HepG2 (cell line): Measurements from ENCODE around the gene CRLF1. TPM values are rescaled to one million over a fixed set of nuclear protein-coding genes. Genes with fewer than 3 reads are reported as not detected.
A peak's percentile ranks its signal among the peaks of the same experiment; 100 is the strongest.

ENCODE experiments used
- ARHGAP35 ChIP-seq: sonication (generic); formaldehyde crosslinking; IDR thresholded peaks from 2 replicates; pipeline ENCODE4 v1.9.0; 2022; ENCODE audit warnings: mild to moderate bottlenecking, inconsistent platforms, moderate library complexity, missing genetic modification reagents, borderline replicate concordance
- ATF7 ChIP-seq, 2 experiments: fragments of 450-650 bp in 1 of 2; sonication (generic) in 1 of 2; formaldehyde crosslinking in 1 of 2; IDR thresholded peaks; 2 replicates each; pipeline versions ENCODE4 v1.4.0 to v1.6.1; 2016 to 2020; ENCODE audit warnings: antibody characterized with exemption in 1 of 2, mild to moderate bottlenecking in 1 of 2, missing genetic modification reagents in 1 of 2
- GATAD1 ChIP-seq: IDR thresholded peaks from 2 replicates; pipeline ENCODE4 v1.6.1; 2016; ENCODE audit warnings: missing genetic modification reagents, missing compliant biosample characterization
- GTF2F1 ChIP-seq: fragments of 150-350 bp; IDR thresholded peaks from 2 replicates; pipeline ENCODE4 v1.6.1; 2014; ENCODE audit warnings: low read length
- HIVEP1 ChIP-seq: sonication (generic); formaldehyde crosslinking; IDR thresholded peaks from 2 replicates; pipeline ENCODE4 v1.4.0; 2020; ENCODE audit warnings: mild to moderate bottlenecking, missing genetic modification reagents
- IRX3 ChIP-seq: sonication (generic); formaldehyde crosslinking; IDR thresholded peaks from 2 replicates; pipeline ENCODE4 v1.8.1; 2023; ENCODE audit warnings: mild to moderate bottlenecking, low read depth, missing genetic modification reagents, borderline replicate concordance
- JARID2 ChIP-seq: sonication (generic); formaldehyde crosslinking; IDR thresholded peaks from 2 replicates; pipeline ENCODE4 v1.8.1; 2023; ENCODE audit warnings: missing genetic modification reagents, inconsistent platforms; ENCODE audit not compliant: insufficient replicate concordance
- KMT2A ChIP-seq: sonication (generic); formaldehyde crosslinking; IDR thresholded peaks from 2 replicates; pipeline ENCODE4 v1.4.0; 2020; ENCODE audit warnings: missing genetic modification reagents
- MED1 ChIP-seq: sonication (generic); formaldehyde crosslinking; IDR thresholded peaks from 2 replicates; pipeline ENCODE4 v1.4.0; 2020; ENCODE audit warnings: missing genetic modification reagents
- NCOA2 ChIP-seq: sonication (generic); formaldehyde crosslinking; IDR thresholded peaks from 2 replicates; pipeline ENCODE4 v1.8.0; 2022; ENCODE audit warnings: inconsistent platforms
- NCOR1 ChIP-seq: fragments of 200-600 bp; sonication (generic); IDR thresholded peaks from 2 replicates; pipeline ENCODE4 v1.7.0; 2017; ENCODE audit warnings: antibody characterized with exemption, low read length, borderline replicate concordance
- NR2C2 ChIP-seq: sonication (generic); formaldehyde crosslinking; IDR thresholded peaks from 2 replicates; pipeline ENCODE4 v1.4.0; 2020; ENCODE audit warnings: missing genetic modification reagents, mild to moderate bottlenecking, moderate library complexity, borderline replicate concordance
- RFXANK ChIP-seq: IDR thresholded peaks from 2 replicates; pipeline ENCODE4 v1.6.1; 2016
- RORA ChIP-seq: sonication (generic); formaldehyde crosslinking; IDR thresholded peaks from 2 replicates; pipeline ENCODE4 v1.5.0; 2020; ENCODE audit warnings: mild to moderate bottlenecking, missing genetic modification reagents, moderate library complexity
- SUZ12 ChIP-seq: fragments of 150-350 bp; IDR thresholded peaks from 2 replicates; pipeline ENCODE4 v1.6.1; 2014; ENCODE audit warnings: low read depth, low read length
- ZBTB34 ChIP-seq: sonication (generic); formaldehyde crosslinking; IDR thresholded peaks from 2 replicates; pipeline ENCODE4 v1.8.0; 2022; ENCODE audit warnings: mild to moderate bottlenecking, missing genetic modification reagents
- ZFP62 ChIP-seq: sonication (generic); formaldehyde crosslinking; IDR thresholded peaks from 2 replicates; pipeline ENCODE4 v1.4.0; 2020; ENCODE audit warnings: missing genetic modification reagents
- ZFX ChIP-seq: sonication (generic); formaldehyde crosslinking; IDR thresholded peaks from 2 replicates; pipeline ENCODE4 v1.4.0; 2020; ENCODE audit warnings: mild to moderate bottlenecking, low read depth, missing genetic modification reagents, moderate library complexity
- ZMYM3 ChIP-seq: sonication (generic); formaldehyde crosslinking; IDR thresholded peaks from 2 replicates; pipeline ENCODE4 v1.5.1; 2020; ENCODE audit warnings: mild to moderate bottlenecking, missing genetic modification reagents
- ZNF124 ChIP-seq: sonication (generic); formaldehyde crosslinking; IDR thresholded peaks from 2 replicates; pipeline ENCODE4 v1.4.0; 2020; ENCODE audit warnings: missing genetic modification reagents
- ZNF597 ChIP-seq: sonication (generic); formaldehyde crosslinking; IDR thresholded peaks from 2 replicates; pipeline ENCODE4 v1.5.0; 2020; ENCODE audit warnings: missing genetic modification reagents
- ZNF780A ChIP-seq: sonication (generic); formaldehyde crosslinking; IDR thresholded peaks from 2 replicates; pipeline ENCODE4 v1.8.0; 2022; ENCODE audit warnings: mild to moderate bottlenecking, missing genetic modification reagents, moderate library complexity
- ZXDC ChIP-seq: sonication (generic); formaldehyde crosslinking; IDR thresholded peaks from 2 replicates; pipeline ENCODE4 v1.5.0; 2020; ENCODE audit warnings: mild to moderate bottlenecking, missing genetic modification reagents
- polyA plus RNA-seq, 8 experiments: library from polyadenylated mRNA; depleted of rRNA in 3 of 8; stranded (reverse) in 7 of 8; unstranded in 1 of 8; fragments of >200 nt; fragmentation: Illumina TruSeq in 4 of 8; extraction: Trizol in 4 of 8; gene quantifications; 2 replicates each; pipeline versions ENCODE4 v1.2.1 to v1.2.3, GENCODE V29; 2011 to 2016; ENCODE audit warnings: low read depth in 4 of 8, missing spikeins in 1 of 8, mixed read lengths in 1 of 8; ENCODE audit not compliant: insufficient read depth in 1 of 8
- total RNA-seq, 5 experiments: library from RNA; depleted of rRNA; stranded (reverse); fragments of >200 nt; fragmentation: Illumina TruSeq; extraction: Trizol; gene quantifications; 2 replicates each; pipeline ENCODE4 v1.2.3, GENCODE V29; 2016; ENCODE audit warnings: low read depth in 1 of 5
- TF ChIP-seq, protein P1 (sequence below): sonication (generic); formaldehyde crosslinking; IDR thresholded peaks from 2 replicates; pipeline ENCODE4 v1.5.0; 2020; ENCODE audit warnings: mild to moderate bottlenecking, missing genetic modification reagents

CRLF1 gene
- total and polyA plus RNA-seq, 2 of the 13 experiments (the other 11 are each of a cell fraction or from before 2014, with no cell fraction given) = 217 to 296 TPM

GRCh38 chr19:18605546-18606280, 886 bp downstream of the CRLF1 start (continued):
- TF ChIP-seq, protein P1, sequence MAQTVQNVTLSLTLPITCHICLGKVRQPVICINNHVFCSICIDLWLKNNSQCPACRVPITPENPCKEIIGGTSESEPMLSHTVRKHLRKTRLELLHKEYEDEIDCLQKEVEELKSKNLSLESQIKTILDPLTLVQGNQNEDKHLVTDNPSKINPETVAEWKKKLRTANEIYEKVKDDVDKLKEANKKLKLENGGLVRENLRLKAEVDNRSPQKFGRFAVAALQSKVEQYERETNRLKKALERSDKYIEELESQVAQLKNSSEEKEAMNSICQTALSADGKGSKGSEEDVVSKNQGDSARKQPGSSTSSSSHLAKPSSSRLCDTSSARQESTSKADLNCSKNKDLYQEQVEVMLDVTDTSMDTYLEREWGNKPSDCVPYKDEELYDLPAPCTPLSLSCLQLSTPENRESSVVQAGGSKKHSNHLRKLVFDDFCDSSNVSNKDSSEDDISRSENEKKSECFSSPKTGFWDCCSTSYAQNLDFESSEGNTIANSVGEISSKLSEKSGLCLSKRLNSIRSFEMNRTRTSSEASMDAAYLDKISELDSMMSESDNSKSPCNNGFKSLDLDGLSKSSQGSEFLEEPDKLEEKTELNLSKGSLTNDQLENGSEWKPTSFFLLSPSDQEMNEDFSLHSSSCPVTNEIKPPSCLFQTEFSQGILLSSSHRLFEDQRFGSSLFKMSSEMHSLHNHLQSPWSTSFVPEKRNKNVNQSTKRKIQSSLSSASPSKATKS = no peak
- peak; percentile 73 for TF ChIP-seq ZFX (CRISPR knock-in tag)
- TF ChIP-seq ZNF124 (CRISPR knock-in tag) = no peak
- no peak for TF ChIP-seq ATF7 (IDR thresholded peaks at IDR 0.05)
- no peak for TF ChIP-seq ATF7 (CRISPR knock-in tag; IDR thresholded peaks at IDR 0.05)
- no peak for TF ChIP-seq ZNF597 (CRISPR knock-in tag)
- no peak for TF ChIP-seq JARID2 (CRISPR knock-in tag)
- TF ChIP-seq ZBTB34 (CRISPR knock-in tag) = no peak
- 0 out of 2 replicates have a peak, but pooled peaks have one; percentile 29 for TF ChIP-seq GATAD1 (CRISPR knock-in tag)
- TF ChIP-seq GTF2F1 = no peak
- TF ChIP-seq NR2C2 = no peak
- TF ChIP-seq HIVEP1 = no peak
- no peak for TF ChIP-seq ARHGAP35 (CRISPR knock-in tag)
- TF ChIP-seq ZMYM3 (CRISPR knock-in tag) = no peak
- TF ChIP-seq KMT2A = no peak
- no peak for TF ChIP-seq RFXANK (CRISPR knock-in tag)
- no peak for TF ChIP-seq IRX3 (CRISPR knock-in tag)
- no peak for TF ChIP-seq ZXDC (CRISPR knock-in tag)
- TF ChIP-seq RORA (CRISPR knock-in tag) = no peak
- TF ChIP-seq ZFP62 (CRISPR knock-in tag) = no peak
- TF ChIP-seq NCOA2 (CRISPR knock-in tag) = no peak
- no peak for TF ChIP-seq SUZ12
- TF ChIP-seq ZNF780A = no peak
- TF ChIP-seq NCOR1 = peak; percentile 38; the same call in 1 of the 2 replicates
- peak; percentile 14; the same call in 1 of the 2 replicates for TF ChIP-seq MED1
